ENCODE results near the gene SLC9B1.

Gene SLC9B1, protein sequence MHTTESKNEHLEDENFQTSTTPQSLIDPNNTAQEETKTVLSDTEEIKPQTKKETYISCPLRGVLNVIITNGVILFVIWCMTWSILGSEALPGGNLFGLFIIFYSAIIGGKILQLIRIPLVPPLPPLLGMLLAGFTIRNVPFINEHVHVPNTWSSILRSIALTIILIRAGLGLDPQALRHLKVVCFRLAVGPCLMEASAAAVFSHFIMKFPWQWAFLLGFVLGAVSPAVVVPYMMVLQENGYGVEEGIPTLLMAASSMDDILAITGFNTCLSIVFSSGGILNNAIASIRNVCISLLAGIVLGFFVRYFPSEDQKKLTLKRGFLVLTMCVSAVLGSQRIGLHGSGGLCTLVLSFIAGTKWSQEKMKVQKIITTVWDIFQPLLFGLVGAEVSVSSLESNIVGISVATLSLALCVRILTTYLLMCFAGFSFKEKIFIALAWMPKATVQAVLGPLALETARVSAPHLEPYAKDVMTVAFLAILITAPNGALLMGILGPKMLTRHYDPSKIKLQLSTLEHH

DNA sequence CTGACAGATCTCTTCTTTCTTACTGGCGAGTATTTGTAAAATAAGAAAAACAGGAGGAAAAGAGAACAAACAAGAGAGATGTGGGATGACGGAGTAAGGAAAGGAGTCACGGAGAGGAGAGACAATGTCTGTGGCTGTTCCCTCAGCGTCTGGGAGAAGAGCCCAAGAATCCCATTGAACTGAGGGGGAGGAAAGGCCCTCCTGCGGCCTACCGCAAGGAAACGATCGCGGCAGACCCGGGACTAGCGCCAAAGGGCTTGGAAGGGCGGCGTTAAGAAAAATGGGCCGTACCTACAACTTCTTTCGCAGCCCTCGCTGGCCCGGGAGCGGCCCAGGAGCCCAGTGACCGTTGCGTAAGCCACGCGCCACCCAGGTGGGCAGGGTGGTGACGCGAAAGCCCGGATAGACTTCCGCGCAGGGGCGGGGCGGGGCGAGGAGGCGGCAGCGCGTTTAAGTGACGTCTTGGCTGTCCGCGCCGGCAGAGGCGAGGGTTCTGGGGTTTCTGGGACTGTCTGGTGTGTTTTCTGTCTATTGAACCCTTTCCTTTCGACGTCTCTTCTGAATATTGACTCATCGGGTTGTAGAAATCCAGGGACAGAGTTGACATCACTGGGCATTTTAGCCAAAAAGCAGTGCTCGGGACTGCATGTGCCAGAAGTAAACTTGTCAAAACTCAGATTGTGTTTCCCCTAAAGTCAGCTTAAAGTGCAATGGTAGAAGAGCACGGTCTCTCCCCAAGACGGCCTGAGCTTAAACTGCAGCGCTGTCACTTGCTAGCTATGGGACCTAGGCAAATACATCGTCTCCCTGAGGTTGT is at the start of gene SLC9B1:
TSS of gene SLC9B1 (minus strand) at position 398 of the 817 bp plus-strand sequence. CDS start 27,994 bp downstream, outside the sequence.
- peak; percentile 80 to 90 (median 87) for DNase-seq (ENCODE audit: low read depth in 3 of 3, low spot score in 1 of 3)

- no peak for DNase-seq (ENCODE audit: low read depth in 3 of 3, low spot score in 1 of 3)
These were observed 48.5 kb upstream of the SLC9B1 start for GRCh38 chr4:103067841-103068547.

DNA sequence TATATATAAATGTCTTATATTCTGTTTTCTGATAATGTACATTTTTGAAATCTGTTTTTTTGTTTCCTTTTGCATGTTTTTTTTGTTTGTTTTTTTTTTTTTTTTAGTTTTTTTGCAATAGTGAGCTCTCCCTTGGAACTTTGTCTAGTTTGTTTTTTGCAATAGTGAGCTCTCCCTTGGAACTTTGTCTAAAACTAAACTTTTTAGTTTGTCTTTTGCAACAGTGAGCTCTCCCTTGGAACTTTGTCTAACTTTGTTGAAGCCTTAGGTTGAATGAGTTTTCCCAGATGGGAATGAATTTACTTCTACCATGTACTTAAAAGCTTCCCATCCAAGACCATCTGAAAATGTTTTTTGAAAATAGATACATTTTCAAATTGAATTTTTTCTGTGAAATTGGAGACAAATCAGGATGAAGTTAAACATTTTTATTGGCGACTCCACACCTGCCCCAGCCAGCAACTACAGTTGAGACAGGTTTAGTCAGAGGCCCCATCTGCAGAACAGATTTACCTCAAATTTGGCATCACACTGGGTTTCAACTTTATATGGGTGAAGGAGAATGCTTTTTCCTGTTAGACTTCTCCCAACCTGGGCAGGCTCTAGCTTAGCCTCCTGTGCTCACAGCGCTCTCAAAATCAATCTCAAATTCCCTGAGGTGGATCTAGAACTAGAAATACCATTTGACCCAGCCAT is 41.1 kb upstream of the SLC9B1 start:
- no peak for DNase-seq (ENCODE audit: low read depth in 3 of 3, low spot score in 1 of 3)

- no peak for DNase-seq (ENCODE audit: low read depth in 3 of 3, low spot score in 1 of 3)
These were observed 34.5 kb upstream of the SLC9B1 start for GRCh38 chr4:103054030-103054429.

DNA sequence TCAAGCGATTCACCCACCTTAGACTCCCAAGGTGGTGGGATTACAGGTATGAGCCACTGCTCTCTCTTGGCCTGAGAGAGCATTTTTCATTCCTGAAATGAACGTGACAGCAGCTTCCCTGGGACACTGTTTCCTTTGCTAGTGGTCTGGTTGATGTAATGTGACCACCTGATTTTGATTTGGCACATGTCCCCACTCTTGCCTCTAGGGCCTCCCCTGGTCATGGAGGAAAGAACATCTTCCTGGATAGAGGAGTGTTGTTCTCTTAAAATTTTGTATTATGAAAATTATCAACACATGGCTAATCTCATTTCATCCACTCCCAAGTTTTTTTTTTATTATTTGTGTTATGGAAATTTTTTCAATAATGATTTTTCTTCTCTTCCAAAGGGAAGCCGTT is 33.3 kb upstream of the SLC9B1 start:
- no peak for DNase-seq (ENCODE audit: low read depth in 3 of 3, low spot score in 1 of 3)

DNA sequence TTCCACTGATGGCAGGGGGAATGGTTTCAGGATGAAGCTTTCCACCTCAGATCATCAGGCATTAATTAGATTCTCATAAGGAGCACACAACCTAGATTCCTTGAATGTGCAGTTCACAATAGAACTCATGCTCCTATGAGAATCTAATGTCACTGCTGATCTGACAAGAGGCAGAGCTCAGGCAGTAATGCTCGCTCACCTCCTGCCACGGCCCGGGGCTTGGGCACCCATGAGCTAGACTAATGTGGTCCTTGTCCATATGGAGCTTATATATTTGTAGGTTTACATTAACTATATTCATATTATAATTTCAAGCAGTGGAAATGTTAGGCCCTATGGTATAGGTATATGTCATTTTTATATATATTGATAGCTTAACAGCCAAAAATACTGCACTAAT is 32.6 kb upstream of the SLC9B1 start:
- DNase-seq (ENCODE audit: low read depth in 3 of 3, low spot score in 1 of 3): no peak

DNA sequence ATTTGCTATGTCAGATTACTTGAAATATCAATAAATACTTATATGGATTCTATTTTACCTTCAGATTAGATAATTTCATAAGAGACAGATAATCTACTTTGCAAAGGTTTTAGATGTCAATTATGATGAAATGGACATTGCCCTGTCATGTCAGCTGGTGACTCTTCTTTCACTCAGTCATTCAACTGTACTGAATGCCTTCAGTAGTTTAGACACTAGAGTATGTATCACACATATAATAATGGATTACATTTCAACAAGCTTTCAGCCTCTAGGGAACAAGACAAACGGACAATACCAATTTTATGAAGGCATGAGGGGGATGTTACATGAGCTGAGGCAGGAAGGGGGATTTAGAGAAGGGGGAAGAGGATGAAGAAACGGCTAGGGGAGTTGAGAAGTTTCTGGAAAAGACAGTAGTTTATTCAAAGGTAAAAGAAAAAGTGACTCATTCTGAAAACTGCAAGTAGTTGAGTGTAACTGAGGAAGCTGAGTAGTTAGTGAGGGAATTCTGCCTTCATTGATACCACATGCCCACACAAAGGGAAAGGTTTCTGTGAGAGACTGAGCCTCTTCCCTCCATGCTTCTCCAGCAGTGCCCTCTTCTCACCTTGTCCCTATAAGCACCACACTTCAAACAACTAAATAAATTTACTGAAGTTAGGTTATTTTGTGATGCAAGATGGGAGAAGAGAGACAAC is 31.4 kb upstream of the SLC9B1 start:
- DNase-seq (ENCODE audit: low read depth in 3 of 3, low spot score in 1 of 3): no peak

GRCh38 chr4:103046416-103047290 is 27.1 kb upstream of the SLC9B1 start:
- peak in 1 of 3 donors; percentile 9 for DNase-seq (ENCODE audit: low read depth in 3 of 3, low spot score in 1 of 3)

GRCh38 chr4:103044183-103044582 is 24.7 kb upstream of the SLC9B1 start:
- DNase-seq (ENCODE audit: low read depth in 3 of 3, low spot score in 1 of 3): no peak

- DNase-seq (ENCODE audit: low read depth in 3 of 3, low spot score in 1 of 3): no peak
These were observed 16.7 kb upstream of the SLC9B1 start for GRCh38 chr4:103036169-103036568.

DNA sequence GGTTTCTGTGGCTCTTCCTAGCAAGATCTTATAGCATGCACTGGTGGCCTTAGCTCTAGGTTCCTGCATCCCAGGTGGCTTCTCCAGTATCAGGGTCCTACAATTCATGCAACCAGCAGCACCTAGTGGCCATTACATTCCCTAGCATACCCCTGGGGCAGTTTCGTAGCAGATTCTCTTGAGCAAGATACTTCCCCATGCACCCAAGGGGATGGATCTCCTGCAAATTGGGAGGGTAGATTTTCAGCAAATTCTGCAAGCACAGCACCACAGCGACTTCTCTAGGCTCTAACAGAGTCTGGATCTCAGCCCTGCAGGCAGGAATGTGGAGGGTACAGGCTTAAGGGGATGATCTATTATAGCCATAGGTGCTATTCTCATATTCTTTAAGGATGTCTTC is 13.1 kb upstream of the SLC9B1 start:
- DNase-seq (ENCODE audit: low read depth in 3 of 3, low spot score in 1 of 3): no peak

DNA sequence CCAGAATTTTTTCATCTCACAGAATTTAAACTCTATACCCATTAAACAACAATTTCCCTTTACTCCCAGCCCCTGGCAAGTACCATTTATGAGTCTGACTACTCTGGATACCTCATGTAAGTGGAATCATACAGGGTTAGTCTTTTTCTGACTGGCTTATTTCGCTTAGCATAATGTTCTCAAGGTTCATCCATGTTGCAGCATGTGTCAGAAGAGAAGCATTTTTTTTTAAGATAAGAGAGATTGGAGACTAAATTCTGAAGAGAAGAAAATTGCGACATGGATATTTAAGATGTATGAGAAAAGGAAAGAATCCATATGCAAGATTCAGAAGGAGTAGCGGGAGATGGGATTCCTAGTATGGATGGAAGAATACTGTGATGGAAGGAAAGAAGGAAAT is 11.3 kb upstream of the SLC9B1 start:
- DNase-seq (ENCODE audit: low read depth in 3 of 3, low spot score in 1 of 3): no peak

- DNase-seq (ENCODE audit: low read depth in 3 of 3, low spot score in 1 of 3): no peak
These were observed 9.8 kb upstream of the SLC9B1 start for GRCh38 chr4:103029300-103029699.

DNA sequence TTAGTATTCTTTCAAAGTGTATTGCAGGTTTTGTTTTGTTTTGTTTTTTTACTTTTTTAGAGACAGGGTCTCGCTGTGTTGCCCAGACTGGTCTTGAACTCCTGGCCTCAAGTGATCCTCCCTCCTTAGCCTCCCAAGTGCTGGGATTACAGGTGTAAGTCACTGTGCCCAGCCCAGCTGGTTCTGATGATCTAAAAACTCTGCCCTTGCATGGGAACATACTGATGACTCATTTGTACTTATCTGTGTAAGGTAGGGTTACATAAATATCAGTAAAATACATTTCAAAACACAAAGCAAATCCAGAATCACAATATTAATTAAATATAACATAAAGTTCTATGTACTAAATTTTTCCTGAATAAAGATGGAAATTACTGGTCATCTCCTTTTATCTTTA is 7.4 kb upstream of the SLC9B1 start:
- DNase-seq (ENCODE audit: low read depth in 3 of 3, low spot score in 1 of 3): no peak

DNA sequence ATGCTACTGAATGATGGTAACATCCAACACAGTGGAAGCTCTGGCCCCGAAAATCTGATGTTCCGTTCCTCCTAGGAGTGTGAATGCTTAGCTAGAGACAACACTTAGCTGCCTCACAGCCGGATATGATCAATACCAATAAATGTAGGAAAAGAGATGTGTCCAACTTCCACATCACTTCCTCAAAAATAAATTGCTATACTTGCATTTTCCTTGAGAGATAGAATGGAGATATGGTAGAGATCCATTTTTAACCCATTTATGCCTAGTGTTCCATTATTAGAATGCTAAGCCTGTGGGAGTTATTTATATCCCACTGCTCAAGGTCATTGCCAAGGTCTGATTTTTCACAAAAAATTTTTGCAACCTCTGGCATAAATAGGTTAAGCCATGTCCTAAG is 5.5 kb upstream of the SLC9B1 start:
- DNase-seq (ENCODE audit: low read depth in 3 of 3, low spot score in 1 of 3): no peak

- DNase-seq (ENCODE audit: low read depth in 3 of 3, low spot score in 1 of 3): no peak
These were observed 1.6 kb upstream of the SLC9B1 start for GRCh38 chr4:103021120-103021519.

DNA sequence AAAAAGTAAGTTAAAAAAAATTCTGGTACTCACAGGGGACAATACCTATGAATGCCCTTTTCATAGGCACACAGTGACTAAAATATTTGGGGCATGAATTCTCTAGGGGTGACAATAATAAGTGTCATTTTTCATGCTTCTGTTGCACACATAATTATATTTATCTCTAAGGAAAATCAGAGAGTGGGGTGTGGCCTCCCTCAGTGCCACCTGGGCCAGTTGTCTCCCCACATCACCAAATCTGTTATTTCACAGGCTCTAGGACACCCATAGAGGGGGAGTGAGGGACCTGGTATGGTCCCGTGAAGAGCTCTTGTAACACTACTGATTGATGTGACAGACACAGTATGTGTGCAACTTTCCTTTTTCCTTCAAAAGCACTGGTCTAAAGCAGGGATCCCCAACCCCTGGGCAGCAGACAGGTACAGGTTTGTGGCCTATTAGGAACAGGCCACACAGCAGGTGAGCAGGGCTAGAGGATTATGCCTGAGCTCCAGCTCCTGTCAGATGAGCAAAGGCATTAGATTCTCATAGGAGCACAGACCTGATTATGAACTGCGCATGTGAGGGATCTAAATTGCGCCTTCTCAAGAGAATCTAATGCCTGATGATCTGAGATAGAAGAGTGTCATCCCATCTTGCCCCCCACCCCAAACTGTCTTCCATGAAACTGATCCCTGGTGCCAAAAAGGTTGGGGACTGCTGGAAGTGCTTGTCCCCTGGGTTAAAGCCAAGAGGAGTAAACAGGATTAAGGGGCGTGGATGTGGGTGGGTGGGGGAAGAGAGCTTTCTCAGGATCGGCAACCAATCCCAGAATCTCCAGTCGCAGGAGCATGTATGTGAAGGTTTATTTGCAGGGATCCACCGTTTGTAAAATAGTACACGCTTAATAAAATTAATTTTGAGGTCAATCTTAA is 856 bp downstream of the SLC9B1 start:
- peak in 1 of 3 donors; percentile 5 for DNase-seq (ENCODE audit: low read depth in 3 of 3, low spot score in 1 of 3)

DNA sequence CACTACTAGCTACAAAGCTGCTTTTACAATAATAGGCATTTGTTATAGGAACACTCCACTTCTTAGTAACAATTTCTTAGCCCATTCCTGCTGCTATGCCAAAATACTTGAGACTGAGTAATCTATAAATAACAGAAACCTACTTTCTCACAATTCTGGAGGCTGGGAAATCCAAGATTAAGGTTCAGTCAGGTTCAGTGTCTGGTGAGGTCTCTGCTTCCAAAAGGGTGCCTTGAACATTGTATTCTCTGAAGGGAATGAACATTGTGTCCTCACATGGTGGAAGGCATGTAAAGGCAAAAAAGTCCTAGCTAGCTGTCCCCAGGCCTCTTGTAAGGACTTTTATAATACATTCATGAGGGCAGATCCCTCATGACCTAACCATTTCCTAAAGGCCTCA is 7.0 kb downstream of the SLC9B1 start:
- DNase-seq (ENCODE audit: low read depth in 3 of 3, low spot score in 1 of 3): no peak

Measured in stimulated activated CD4-positive, alpha-beta T cell treated with anti-CD3 and anti-CD28 coated beads, TNF-alpha, amount 100 ng/mL, for 1 hour (primary cell).